A549 treated with dexamethasone at 1 μM for 4 hours (cell line): ENCODE data around the gene PRR14. TPM values are rescaled to one million over a fixed set of nuclear protein-coding genes. Genes with fewer than 3 reads are reported as not detected.

Experiments
- total RNA-seq: library from RNA; stranded (reverse); fragments of 200-300 nt; extraction: Qiagen RNA extraction; gene quantifications from 5 replicates; pipeline ENCODE4 v1.2.3, GENCODE V29; 2022

Gene PRR14
- 15.9 to 23.6 TPM (median 22.7 TPM) in 5 replicates for total RNA-seq

DNA sequence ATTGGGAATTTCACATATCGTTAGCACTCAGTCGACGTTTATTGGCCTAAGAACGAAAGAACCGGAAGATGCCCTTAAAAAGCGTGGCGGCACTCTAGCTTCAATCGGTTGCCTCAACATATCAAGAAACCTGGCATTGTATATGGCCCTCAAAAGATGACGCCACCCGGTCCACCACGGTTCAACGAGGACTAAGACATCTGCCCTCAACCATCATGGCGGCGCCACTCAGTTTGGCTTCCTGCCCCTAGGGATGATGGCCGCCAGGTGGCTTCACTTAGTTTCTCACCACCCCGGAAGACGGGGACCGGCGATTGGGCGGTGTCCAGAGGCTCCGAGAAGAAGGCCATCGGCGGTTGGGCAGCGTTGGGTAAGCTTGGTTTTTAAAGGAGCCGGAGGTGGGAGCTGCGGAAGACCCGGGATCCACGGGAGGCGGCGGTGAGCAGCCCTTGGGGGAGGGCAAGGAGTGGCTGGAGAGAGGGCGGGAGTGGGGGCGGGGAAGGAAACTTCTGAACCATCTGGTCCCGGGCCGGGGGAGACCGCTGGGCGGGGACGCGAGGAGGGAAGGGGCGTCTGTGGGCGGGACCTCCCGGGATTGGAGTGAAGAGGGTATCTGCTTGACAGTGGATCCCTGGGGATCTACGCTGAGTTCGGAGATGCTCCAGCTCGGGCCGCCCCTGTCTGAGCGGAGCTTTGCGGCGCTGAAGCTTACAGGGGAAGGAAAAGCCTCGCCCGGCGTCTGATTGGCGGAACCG, at the start of gene PRR14:
Gene PRR14 (plus strand): TSS at position 592 of the 755 bp plus-strand sequence. CDS start 686 bp downstream, outside the sequence.

DNA sequence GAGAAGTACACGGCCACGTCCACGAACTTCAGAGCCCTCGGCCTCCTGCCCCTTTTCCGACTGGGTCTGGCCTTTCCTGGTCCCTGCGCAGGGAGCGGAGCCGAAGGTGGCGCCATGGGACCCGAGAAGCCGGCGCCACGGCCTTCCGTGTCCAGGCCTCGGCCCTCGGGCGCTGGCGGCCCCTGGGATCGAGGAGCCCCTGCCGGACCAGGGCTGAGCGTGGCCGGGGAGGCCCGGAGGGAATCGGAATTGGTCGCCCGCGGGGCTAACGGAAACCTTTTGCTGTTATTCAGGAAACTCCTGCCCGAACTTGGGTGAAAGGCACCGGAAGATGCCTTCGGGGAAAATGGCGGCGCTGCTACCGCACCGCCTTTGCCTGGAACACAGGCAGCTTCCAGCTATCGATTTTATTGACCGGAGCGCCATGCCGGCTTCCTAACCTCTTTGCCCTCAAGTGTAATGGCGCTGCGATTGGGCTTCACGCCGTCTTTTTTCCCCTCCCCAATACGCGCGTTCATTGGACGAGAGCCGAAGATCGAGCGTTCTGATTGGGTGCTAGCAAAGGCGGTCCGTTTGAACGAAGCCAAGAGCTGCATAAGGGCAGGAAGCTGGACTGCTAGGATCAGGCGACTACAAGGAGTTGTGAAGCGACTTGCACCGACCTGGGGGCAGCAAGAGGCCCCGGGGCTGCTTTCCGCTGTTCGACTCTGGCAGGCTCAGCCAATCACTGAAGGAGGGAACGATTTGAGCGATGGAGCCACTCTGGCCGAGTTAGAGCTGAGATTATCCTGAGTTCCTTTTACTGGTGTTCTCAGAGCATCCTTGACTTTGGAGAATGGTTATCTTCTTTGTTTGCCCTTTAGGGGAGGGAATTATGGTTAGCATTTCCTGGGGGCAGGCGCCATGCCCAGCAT, 40.6 kb upstream of the PRR14 start, which contains the start of gene ZNF689:
Gene ZNF689 (minus strand): TSS at position 464 of the 914 bp plus-strand sequence. CDS start 348 bp downstream, at position 116.

DNA sequence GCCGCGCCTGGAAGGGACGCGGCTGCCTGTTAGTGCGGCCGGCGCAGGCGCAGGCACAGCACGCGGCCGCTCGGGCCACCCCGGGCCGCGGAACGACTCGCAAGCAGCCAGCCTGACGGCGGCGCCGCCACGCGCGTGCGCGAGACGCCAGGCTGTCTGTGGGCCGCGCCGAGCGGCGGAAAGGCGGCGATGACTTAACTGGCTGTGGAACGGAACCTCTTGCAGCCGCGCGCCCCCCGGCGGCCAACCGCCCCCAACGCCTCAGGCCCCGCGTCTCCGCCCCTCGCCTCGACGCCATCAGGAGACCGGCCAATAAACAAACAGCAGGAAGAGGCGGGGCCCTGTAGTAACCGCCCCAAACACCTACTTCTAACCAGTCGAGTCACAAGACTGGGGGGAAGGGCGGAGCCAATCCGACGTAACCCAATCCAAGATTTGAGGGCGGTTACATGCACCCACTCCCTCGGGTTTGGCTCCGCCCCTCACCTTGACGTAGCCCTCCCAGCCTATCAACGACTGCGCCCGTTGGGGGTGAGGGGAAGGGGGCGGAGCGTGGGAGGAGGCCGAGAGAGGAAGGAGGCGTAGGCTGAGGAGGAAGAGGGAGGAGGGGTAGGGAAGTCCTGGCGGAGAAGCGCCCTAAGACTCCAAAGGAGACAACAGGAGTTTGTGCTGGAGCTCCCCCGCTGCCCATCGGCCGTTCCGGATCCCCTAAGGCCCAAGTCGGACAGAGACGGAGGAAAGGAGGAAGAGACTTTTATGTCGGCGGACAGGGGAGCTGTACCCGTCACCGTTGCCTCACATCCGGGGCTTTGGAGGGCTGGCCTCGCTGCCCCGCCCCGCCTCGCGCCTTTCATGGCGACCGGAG, 7.3 kb downstream of the PRR14 start, which contains the start of gene FBRS:
Gene FBRS (plus strand): TSS at position 566 of the 865 bp plus-strand sequence. CDS start 1,088 bp downstream, outside the sequence.

DNA sequence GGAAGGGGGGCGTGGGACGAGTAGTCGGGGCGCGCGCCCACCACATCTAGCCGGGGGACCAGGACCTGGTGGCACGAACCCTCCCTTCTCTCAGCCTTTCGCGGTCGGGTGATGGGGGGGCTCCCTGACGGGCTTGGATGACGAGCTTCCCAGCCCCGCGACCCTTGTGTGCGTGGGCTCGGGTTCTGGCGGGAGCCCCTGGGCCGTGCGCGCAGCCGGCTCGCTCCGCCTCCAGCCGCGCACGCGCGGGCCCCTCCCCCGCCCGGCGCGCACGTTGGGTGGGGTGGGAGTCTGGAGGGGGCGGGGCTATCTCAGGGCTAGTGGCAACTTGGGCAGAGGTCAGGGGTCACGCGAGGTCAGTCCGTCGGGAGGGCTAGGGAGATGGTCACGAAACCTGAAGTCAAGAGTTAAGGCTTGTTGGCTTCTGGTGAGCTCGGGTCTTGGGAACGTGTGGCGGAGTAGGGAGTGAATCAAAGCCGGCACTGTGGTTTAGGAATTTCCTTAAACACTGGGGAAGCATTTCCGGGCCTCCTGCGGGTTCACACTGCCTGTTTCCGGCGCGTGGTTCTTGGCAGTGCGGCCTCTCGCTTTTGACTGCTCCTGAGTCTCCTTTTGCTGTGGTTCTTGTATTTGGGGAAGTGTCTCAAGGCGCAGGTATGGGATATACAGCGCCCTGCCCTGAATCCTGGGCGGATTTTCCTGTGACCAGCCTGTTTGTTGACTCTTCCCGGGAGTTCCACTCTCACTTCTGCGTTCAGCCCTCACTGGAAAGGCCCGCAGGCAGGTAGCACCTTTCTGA, 48.3 kb downstream of the PRR14 start, which contains the start of gene SRCAP:
Gene SRCAP (plus strand): TSS at position 356 of the 799 bp plus-strand sequence. CDS start 1,654 bp downstream, outside the sequence.

Other genes with a start within 250 kb of the PRR14 start
- 3.2 to 4.3 TPM (median 4.2 TPM) in 5 replicates for gene ZNF771, start 243.4 kb upstream of the PRR14 start, total RNA-seq
- 98.5 to 114 TPM (median 109 TPM) in 5 replicates for gene DCTPP1, start 220.9 kb upstream of the PRR14 start, total RNA-seq
- 43.0 to 47.1 TPM (median 44.3 TPM) in 5 replicates for gene SEPHS2, start 205.1 kb upstream of the PRR14 start, total RNA-seq
- 0.02 to 0.16 TPM (median 0.11 TPM) in 3 of 5 replicates, not detected in the others for gene ITGAL, start 178.2 kb upstream of the PRR14 start, total RNA-seq
- 37.5 to 48.9 TPM (median 48.5 TPM) in 5 replicates for gene ZNF768, start 124.4 kb upstream of the PRR14 start, total RNA-seq
- 3.2 to 5.4 TPM (median 4.4 TPM) in 5 replicates for gene ZNF747, start 116.1 kb upstream of the PRR14 start, total RNA-seq
- gene ZNF764, start 92.6 kb upstream of the PRR14 start, total RNA-seq = 3.9 to 6.2 TPM (median 5.8 TPM) in 5 replicates
- 7.1 to 8.3 TPM (median 7.6 TPM) in 5 replicates for gene ZNF688, start 79.2 kb upstream of the PRR14 start, total RNA-seq
- not detected in 5 replicates for gene ZNF785, start 65.3 kb upstream of the PRR14 start, total RNA-seq
- gene ZNF689, start 40.6 kb upstream of the PRR14 start, total RNA-seq = 8.6 to 10.5 TPM (median 9.9 TPM) in 5 replicates
- gene FBRS, start 7.5 kb downstream of the PRR14 start, total RNA-seq = 26.0 to 48.5 TPM (median 46.3 TPM) in 5 replicates
- 7.8 to 36.9 TPM (median 31.2 TPM) in 5 replicates for gene SRCAP, start 48.2 kb downstream of the PRR14 start, total RNA-seq
- 19.9 to 31.6 TPM (median 26.2 TPM) in 5 replicates for gene PHKG2, start 97.5 kb downstream of the PRR14 start, total RNA-seq
- gene CFAP119, start 111.1 kb downstream of the PRR14 start, total RNA-seq = 3.1 to 8.7 TPM (median 7.5 TPM) in 5 replicates
- gene RNF40, start 111.4 kb downstream of the PRR14 start, total RNA-seq = 67.2 to 89.4 TPM (median 83.7 TPM) in 5 replicates
- gene ZNF629, start 136.2 kb downstream of the PRR14 start, total RNA-seq = 17.1 to 20.8 TPM (median 19.3 TPM) in 5 replicates
- gene BCL7C, start 243.1 kb downstream of the PRR14 start, total RNA-seq = 28.2 to 42.9 TPM (median 40.1 TPM) in 5 replicates
- gene CTF1, start 245.7 kb downstream of the PRR14 start, total RNA-seq = 0.07 to 0.26 TPM (median 0.21 TPM) in 5 replicates